HS-5 (cell line): Measurements from ENCODE around the gene ASTN2.

ENCODE experiments used
- DNase-seq: peaks from one replicate; pipeline ENCODE4 v3.0.0-alpha.2; 2012; ENCODE audit warnings: low read depth

The ASTN2 gene

DNA sequence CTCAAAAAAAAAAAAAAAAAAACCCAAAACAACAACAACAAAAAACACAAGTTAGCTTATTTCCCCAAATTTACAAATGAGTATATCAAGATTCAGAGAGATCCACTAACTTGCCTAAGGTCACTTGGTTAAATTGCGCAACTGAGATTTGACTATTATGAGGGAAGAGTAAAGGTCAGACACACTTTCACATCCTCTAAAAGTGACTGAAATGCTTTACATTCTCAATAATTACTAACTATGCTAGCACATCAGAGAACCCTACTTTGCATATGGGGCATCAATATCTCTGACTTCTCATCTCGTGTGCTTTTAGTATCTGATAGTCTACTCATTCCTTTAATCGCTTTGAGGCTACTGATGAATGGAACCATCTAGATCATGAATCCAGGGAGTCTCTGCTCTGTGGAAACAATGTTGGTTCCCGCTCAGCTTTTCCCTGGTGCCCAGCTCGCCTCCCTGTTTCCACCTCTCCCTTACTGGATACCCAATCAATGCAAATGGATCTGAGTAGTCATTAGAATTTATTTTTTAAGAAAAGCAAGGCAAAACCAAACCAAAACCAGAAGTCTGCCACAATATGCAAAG is 909.9 kb downstream of the ASTN2 start:
- DNase-seq: no peak

DNA sequence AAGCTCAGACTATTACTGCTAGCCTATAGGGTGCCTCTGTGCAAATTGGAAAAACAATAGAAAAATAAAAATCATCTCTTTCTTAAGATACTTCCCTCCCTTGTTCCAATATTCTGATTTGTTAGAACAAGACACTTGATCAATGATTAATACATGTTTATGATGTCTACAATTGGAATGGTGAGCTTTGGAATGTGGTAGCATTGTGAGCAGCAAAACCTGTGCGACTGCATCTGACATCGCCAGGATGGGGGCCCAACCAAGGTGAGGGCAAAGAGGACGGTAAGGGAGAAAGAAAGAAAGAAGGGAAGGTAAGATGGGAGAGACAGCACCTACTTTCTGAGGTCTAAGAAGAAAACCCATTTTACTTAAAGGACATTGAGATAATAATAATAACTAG is 910.8 kb downstream of the ASTN2 start:
- no peak for DNase-seq

DNA sequence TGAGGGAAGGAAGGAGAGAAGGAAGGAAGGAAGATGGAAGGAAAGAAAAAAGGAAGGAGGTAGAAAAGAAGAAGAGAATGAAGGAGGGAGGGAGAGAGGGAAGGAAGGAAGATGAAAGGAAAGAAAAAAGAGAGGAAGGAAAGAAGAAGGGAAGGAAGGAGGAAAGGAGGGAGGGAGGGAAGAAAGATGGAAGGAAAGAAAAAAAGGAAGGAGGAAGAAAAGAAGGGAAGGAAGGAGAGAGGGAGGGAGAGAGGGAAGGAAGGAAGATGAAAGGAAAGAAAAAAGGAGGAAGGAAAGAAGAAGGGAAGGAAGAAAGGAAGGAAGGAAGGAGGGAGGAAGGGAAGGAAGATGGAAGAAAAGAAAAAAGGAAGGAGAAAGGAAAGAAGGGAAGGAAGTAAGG is 912.1 kb downstream of the ASTN2 start:
- no peak for DNase-seq

DNA sequence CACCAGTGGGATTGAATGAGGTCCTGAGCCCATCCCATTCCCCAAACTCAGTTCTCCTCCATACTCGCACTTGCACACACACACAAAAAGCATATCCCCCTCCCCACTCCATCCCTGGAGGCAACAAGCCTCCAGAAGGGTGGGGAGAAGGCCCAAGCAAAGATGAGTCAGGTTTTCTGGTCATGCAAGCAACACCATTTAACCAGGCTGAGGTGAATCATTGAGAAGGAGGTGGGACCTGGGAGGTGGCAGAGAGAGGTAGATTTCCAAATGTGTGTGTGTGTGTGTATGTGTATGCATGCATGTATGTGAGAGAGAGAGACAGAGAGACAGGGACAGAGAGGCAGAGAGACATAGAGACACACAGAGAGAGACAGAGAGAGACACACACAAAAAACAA is 913.0 kb downstream of the ASTN2 start:
- DNase-seq: no peak

DNA sequence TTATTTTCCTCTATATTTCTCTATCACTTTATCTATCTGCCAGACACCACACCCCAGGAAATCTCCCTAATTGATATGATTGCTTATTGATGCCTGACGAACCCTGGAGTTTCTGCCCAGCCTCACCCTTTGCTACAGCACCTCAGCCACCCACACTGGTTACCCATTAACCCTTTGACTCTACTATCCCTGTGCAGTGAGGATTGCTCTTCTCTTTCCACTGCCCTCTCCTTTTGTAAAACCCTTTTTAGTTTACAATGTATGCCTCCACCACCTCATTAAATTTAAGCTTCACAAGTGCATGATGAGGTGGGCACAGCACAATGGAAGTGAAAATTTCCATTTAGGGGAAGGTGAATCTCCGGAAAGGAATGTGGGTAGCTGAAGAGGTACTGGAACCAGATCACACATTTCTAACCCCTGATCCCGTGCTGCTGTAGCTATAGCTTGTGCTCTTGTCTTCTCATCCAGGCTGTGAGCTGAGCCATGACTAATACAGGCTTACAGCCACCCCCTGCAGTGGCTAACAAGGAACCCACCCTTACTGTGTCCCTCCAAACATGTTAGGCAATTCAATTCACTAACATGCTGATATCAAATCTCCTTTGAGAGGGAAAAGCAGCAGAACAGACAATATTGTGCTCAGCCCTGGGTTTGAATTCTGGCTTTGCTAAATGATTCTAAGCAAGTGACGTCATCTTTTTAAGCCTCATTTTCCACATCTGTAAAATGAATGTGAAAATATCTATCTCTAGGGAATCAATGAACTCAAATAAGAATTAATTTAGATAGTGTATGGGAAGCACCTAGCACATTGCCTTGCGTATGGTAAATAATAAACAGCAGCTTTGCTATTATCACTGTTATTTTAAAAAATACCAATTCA is 914.6 kb downstream of the ASTN2 start:
- peak; percentile 56 for DNase-seq

DNA sequence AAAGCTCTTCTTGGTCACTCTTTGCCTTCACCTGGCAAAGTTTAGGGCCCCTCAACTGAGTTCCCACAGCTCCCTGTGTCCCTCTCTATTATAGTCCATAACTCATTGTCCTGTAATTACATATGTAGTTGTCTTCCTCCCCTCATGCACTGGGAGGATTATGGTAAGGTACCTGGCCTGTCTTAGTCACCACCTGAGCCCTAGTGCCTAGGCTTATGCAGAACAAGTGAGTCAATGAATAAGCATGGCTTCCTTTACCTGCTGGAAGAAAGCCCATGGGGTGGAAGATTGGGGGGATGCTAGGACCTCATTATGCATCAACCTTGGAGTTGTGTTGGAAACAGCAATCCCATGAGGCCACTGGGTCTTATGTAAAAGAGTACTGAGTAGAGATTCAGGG is 915.4 kb downstream of the ASTN2 start:
- no peak for DNase-seq

DNA sequence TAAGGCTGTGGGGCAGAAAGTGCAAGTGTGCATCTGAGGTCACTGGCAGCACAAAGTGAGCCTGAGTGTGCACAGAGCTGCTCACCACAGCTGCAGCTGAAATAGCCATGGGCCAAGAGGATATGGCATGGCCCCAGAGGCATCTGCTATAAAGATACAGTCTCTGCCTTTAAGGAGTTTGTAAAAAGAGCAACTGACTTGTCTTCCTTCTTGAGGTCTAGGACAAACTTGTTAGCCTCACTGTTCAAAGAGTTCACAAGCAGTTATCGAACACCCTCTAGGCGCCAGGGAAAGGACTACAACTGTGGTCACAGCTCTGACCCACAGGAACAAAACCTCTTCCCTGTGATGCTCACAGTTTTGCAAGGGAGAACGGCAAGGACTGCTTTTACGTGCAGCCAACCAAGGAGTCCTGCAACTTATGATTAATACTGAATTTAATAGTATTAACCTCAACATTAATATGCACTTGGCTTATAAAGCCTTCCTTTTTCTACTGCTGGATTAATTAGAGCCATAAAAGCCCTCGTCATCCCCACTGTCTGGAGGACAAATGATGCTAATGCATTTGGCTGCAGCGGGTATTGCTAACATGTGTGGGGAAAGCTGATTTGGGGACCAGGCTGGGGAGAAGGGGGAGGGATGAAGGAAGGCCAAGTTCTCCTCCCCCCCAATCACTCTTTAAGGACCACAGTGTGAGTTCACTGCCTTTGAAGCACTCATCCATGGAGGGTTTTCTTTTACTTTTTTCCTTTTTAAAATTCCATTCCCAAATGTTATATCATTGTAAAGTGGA is 917.6 kb downstream of the ASTN2 start:
- no peak for DNase-seq

DNA sequence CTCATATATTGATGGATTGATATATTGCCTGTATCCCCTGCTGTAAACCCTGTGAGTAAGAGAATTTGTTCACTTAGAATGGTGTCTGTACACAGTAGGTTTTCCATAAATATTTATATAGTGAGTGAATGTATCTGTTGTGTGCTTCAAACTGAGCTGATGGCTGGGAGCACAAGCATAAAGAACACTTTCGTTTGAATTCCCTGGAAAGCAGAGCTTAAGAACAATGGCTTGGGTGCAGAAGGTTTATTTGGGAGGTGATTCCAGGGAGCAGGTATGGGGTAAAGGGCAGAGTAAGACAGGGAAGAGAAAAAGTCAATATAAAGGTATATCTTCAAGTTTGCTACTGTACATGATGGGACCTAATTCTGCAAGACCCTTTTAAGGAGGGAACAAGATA is 918.7 kb downstream of the ASTN2 start:
- DNase-seq: no peak

DNA sequence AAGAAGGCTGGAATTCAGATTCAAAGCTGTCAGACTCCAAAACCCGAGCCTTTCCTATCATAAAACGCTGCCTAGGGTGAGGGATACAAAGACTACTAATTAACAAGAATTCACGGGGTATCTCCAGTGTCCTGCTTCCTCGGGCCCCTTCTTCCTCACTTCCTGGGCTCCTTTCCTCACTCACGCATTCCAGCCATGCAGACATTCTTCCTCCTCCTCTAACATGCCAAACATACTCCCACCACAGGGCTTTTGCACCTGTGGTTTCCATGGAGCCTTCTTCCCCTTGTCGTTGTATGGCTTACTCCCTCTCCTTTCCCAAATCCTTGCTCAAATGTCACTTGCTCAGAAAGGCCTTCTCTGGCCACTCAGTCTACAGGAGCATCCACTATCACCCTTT is 919.1 kb downstream of the ASTN2 start:
- DNase-seq: no peak

DNA sequence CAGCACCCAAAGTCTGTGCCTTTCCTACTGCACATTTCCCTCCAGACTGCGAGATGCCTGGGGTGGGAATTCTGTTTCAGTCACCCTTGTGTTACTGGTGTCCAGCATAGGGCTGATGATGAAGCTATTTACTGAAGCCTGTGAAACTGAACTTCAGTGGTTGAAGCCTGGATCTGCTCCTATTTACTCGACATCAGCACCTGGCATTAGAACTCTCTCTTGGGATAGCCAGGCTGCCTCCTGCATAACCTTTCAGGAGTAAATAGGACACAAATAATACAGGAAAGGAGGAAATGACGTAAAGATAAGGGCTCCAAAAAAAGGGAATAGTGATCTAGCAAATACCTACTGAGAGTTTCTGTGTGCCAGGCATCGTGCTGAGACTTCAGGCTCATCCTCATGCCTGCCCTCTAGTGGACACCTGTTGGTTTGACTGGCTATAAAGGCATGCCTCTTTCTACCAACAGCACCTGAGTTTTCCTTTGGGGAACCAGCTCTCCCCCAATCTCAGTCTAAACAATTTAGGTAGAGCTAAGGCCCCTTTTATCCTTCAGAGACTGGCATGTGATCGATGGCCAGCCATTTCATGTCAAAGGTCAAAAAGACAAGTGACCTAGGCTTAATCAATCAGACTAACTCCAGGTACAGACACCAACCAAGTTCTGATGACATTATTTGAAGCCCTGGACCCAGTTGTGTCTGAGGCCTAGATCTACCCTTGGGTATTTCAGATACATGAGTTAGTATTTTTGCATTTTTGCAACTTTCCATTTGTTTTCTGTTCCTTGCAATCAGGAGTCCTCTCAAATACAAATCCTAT is 919.8 kb downstream of the ASTN2 start:
- DNase-seq: no peak

DNA sequence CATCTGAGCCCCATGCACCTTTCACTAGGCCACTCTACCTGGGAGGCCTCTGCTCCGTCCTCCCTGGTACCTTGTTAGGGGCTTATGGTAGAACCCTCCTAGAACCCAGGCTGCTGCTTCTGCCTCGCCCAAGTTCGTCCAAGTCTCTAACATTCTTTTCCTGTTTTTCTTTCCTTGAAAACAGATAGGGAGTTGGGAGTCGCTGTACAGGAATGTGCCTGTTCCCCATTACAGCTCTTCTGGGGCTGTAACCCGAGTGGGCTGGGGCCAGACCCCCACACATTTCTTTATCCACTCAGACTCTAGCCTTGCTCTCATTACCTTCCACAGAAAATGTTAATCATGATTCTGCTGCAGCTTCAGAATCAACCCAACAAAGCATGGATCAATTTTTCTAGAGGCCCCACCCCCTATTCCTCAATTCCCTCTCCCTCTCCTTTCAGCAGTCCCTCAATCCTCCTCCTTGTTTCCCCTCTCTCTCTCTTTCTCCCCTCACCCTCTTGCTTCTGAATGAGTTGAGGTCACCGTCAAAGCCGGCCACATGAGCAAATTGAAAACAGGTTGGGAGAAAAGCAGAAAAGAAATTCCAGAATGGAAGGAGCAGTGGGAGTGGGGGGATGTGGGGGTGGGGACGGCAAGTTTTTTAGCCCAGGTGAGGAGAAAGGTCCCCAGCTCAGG is 921.5 kb downstream of the ASTN2 start:
- DNase-seq: no peak

DNA sequence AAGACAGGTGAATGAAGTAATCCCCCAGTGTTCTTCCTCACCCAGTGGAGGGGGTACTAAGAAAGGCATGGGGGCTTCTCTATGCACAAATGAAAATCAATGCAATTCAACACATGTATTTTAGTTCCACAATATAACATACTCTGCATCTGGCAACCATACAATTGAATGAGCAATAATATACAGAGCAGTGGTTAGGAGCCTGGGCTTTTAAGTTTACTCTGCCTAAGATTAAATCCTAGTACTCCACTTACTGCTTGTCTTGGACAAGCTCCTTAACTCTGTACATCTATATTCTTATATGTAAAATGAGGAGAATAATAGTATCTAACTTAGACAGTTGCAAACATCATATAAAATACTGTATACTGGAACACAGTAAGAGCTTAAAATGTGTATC is 923.2 kb downstream of the ASTN2 start:
- DNase-seq: no peak

DNA sequence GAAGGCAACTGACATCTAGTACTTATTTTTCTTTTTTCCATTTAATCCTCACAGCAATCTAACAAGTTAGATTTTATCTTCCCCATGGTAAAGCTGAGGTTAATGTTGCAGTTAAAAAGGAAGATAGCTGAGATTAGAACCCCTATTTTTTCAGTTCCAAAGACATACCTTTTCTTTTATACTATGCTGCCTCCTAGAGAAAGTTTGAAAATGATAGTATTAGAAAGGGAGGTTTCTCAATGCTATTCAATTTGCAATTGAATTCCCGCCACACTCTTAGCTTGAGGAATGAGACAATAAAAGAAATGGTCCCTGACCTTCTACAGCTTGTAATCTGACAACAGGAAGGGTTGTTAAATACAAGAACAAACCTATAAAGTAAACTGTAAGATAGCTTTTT is 923.6 kb downstream of the ASTN2 start:
- DNase-seq: no peak

DNA sequence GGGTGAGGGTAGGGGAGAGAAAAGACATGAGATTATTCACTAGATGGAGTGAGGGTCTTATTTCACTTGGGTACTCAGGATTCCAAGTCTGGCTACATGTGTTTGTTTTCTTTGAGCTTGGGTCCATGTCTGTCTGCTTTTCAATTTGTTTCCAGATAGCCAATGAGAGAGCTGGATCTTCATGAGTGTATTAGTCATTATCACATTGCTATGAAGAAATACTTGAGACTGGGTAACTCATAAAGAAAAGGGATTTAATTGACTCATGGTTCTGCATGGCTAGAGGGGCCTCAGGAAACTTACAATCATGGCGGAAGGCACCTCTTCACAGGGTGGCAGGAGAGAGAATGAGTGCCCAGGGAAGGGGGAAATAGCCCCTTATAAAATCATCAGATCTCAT is 924.5 kb downstream of the ASTN2 start:
- DNase-seq: no peak

DNA sequence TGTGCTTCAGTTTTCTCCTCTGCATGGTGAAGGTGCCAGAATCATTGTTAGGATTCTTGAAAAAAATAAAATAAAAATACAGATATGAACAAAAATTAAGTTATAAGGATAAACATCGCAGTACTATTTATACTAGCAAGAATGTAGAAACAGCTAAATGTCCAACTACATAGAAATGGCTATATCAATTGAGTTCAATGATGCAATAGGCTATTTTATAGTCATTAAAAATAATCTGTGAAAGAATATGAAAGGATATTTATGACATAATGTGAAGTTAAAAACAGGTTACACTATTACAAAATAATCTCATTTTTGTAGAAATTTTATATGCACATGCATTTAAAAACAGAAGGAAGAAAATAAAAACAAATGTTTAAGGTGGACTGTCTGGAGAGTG is 926.5 kb downstream of the ASTN2 start:
- no peak for DNase-seq

DNA sequence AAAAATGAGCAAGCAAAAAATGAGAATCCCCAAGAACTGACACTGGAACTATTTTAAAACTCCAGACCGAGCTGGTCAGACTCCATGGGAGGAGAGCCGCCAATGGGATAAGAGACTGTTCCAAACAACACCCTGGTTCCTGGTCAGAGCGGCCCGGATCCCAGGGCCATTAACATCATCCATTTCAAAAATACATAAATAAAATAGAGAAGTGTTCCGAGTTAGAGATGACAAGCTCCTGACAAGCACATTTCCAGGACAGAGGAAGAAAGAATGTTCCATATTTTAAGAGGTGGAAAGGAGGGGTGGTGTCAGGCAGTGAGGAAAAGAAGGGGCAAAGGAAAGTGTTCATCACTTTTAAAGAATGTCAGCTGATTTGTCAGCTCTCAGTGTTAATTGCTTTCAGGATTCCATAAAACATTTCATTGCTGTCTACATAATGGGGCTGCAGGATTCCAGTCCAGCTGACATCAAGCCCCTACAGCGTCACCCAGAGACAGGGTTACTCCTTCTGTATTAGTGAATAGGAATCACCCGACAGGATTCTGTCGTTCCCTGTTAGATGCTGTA is 930.3 kb downstream of the ASTN2 start:
- no peak for DNase-seq

DNA sequence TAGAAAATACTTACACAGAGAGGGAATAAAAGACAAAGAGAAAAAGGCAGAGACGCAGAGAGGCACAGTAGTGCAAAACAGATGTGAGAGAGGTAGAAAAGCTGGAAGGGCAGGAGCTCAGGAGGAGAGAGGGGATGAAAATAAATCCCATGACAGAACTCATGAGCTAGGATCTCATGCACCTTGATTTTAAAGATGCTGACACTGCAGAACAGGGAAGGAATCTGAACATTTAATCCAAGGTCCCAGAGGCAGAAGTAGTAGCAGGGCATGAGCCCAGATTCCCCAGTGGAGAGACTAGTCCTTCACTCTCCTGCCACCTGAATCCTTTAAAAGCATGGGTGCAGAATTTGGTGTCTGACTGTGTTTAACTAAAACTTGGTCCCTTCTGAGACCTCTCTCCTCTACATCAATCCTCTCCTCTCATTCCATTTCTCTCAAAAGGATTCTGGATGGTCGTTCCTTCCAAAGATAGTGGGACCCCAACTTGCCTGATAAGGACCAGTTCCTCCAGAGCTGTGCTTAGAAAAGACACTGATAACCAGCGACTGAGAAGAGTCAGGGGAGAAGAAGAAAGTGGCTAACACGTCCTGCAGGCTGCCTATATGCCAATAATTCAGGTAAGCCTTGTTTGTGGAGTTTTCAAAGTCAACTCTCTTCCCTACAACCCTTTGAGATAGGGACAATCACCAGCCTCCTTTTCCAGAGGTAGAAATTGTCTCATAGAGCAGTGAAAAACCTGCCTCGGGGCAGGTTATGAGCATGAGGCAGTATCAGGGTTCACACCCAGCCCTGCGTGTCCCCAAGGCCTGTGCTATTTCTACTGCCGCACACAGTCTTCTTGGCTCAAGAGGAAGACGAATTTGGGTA is 931.0 kb downstream of the ASTN2 start:
- DNase-seq: no peak

DNA sequence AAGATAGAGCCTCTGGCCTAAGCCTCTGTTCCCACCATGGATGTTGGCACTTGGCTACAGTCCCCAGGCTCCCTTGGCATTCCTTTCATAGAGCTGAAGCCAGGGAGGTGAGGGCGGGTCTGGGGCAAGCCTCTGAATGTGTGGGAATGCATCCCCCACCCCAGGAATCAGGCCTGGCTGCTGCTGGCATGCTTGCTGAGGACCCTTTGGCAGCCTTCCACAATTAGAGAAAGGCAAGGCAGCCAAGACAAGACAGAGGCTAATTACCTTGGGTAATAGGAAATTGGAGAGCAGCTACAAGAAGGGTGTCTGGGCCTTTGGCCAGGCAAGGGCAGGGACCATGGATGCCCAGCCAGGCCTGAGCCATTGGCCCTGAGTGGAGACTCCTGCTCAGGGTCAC is 932.1 kb downstream of the ASTN2 start:
- DNase-seq: no peak

DNA sequence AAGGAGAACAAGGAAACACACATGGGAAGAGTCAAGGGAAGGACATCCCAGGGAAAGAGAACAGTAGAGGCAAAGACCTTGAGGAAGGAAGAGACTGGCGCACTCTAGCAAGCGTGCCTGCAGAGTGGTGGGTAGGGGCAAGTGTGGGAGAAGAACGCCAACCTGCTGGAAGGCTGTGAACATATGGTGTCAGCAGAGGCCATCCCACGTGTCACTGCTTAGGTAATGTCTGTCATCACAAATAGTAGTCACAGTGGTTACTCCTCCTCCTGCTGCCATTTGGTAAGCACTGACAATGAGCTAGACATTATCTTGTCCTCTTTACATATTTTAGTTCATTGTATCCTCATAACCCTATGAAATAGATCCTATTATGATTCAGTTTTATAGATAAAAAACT is 934.2 kb downstream of the ASTN2 start:
- no peak for DNase-seq

DNA sequence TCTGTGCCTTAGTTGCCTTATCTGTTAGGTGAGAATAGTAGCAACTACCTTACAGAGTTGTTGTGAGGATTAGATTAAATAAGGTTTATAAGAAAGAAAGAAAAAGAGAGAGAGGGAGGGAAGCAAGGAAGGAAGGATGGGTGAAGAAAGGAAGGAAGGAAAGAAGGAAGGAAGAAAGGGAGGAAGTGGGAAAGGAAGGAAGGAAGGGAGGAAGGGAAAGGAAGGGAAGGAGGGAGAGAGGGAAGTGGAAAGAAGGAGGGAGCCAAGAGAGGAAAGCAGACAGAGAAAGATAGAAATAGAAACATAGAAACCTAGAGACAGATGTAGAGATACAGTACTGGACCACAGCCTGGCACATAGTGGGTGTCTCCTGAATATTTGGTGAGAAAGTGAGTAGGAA is 934.9 kb downstream of the ASTN2 start:
- no peak for DNase-seq
